ENCODE results near the gene RELB. TPM values are rescaled to one million over a fixed set of nuclear protein-coding genes. Genes with fewer than 3 reads are reported as not detected.

Gene RELB
- total RNA-seq, 4 donors from 2014 or later, result 4.8 to 11.8 (median 7.6) TPM

- peaks cover 44 to 100% (median 62%) of the 10 kb centered on the region in 3 donors for H3K4me1 ChIP-seq
- no peaks in the 10 kb centered on the region for H3K27me3 ChIP-seq
- 12 to 52% methylated on average over 2 of the region's 34 CpGs for WGBS, 2 donors
- no peaks in the 10 kb centered on the region for H3K9me3 ChIP-seq
- H3K4me3 ChIP-seq, result peak overlapping the region in 2 of 4 donors; percentile 3 to 19
- TF ChIP-seq CTCF (IDR thresholded peaks at IDR 0.05) (no peak), POLR2A (IDR thresholded peaks at IDR 0.05) (no peak)
- intact Hi-C loops (cut with DNase I), result no loop called here
- DNase-seq, result no peak
- H3K36me3 ChIP-seq, result peaks cover 17 to 53% (median 40%) of the 10 kb centered on the region in 3 donors
- peak overlapping the region in 3 of 4 donors; percentile 66 to 95 (median 77) for H3K27ac ChIP-seq
Observed at GRCh38 chr19:45071969-45072790, 70.9 kb downstream of the RELB start.

GRCh38 chr19:45074744-45075300, 73.6 kb downstream of the RELB start:
- WGBS, 2 donors, result 46 to 65% methylated on average over 5 to 10 of the region's 11 CpGs
- H3K4me1 ChIP-seq, result peaks cover 52 to 92% (median 60%) of the 10 kb centered on the region in 3 donors

GRCh38 chr19:45075301-45076028, 74.2 kb downstream of the RELB start:
- peak; percentile 83 for DNase-seq
- H3K27me3 ChIP-seq, result no peaks in the 10 kb centered on the region
- H3K27ac ChIP-seq, result peak overlapping the region; percentile 82 to 95 (median 90)
- H3K36me3 ChIP-seq, result peaks cover 8 to 20% (median 11%) of the 10 kb centered on the region in 3 donors
- H3K9me3 ChIP-seq, result no peaks in the 10 kb centered on the region
- intact Hi-C loops (cut with DNase I), result no loop called here
- peaks cover 56 to 92% (median 62%) of the 10 kb centered on the region in 3 donors for H3K4me1 ChIP-seq
- WGBS, 2 donors, result 0 to 5% methylated on average over 7 to 10 of the region's 26 CpGs
- TF ChIP-seq POLR2A (IDR thresholded peaks at IDR 0.05) (peak in 1 of 4 donors; percentile 68), CTCF (IDR thresholded peaks at IDR 0.05) (no peak)
- H3K4me3 ChIP-seq, result peak overlapping the region; percentile 55 to 83 (median 80)

More at GRCh38 chr19:45074744-45075300, 73.6 kb downstream of the RELB start:
- peak overlapping the region; percentile 82 to 95 (median 90) for H3K27ac ChIP-seq
- H3K36me3 ChIP-seq, result peaks cover 8 to 26% (median 17%) of the 10 kb centered on the region in 3 donors
- no peak for DNase-seq
- TF ChIP-seq CTCF (IDR thresholded peaks at IDR 0.05) (no peak), POLR2A (IDR thresholded peaks at IDR 0.05) (no peak)
- intact Hi-C loops (cut with DNase I), result no loop called here
- peak overlapping the region; percentile 55 to 83 (median 80) for H3K4me3 ChIP-seq
- no peaks in the 10 kb centered on the region for H3K27me3 ChIP-seq
- no peaks in the 10 kb centered on the region for H3K9me3 ChIP-seq

GRCh38 chr19:45076029-45076850, 75.0 kb downstream of the RELB start, which contains the start of gene ZNF296:
Gene ZNF296 (minus strand): TSS chr19:45076478. CDS start chr19:45076373, 105 bp downstream.
- no peaks in the 10 kb centered on the region for H3K9me3 ChIP-seq
- peak within 1 kb of the TSS; percentile 82 to 95 (median 90) for H3K27ac ChIP-seq
- H3K27me3 ChIP-seq, result no peaks in the 10 kb centered on the region
- peak; percentile 26 for DNase-seq
- peaks cover 6 to 17% (median 8%) of the 10 kb centered on the region in 3 donors for H3K36me3 ChIP-seq
- 6% methylated on average over 17 to 20 of the region's 81 CpGs for WGBS, 2 donors
- intact Hi-C loops (cut with DNase I), result no loop called here
- H3K4me3 ChIP-seq, result peak within 1 kb of the TSS; percentile 55 to 83 (median 80)
- TF ChIP-seq POLR2A (IDR thresholded peaks at IDR 0.05) (peak in 3 of 4 donors; percentile 24 to 90 (median 56)), CTCF (IDR thresholded peaks at IDR 0.05) (no peak)
- peaks cover 51 to 92% (median 56%) of the 10 kb centered on the region in 3 donors for H3K4me1 ChIP-seq
